ENCODE data around the gene CDK18. TPM values are rescaled to one million over a fixed set of nuclear protein-coding genes. Genes with fewer than 3 reads are reported as not detected.

CDK18 gene
- total RNA-seq, 2 experiments from 2014 or later: 8.4 to 10.4 TPM

GRCh38 chr1:205532996-205533735, 28.7 kb downstream of the CDK18 start:
- H3K9me3 Mint-ChIP-seq: no peaks in the 10 kb centered on the region
- TF ChIP-seq CTCF (IDR thresholded peaks at IDR 0.05): no peak
- no peak overlapping the region for H3K27ac Mint-ChIP-seq
- CTCF ChIA-PET: interaction anchor here (0.7 to 1.1 kb wide), 4 partner anchors 58 to 179 kb away, joined by 3 to 4 read pairs (median 3); no protein-coding TSS in a partner anchor
- no peaks in the 10 kb centered on the region for H3K27me3 Mint-ChIP-seq
- H3K4me1 Mint-ChIP-seq (ENCODE audit: low read depth): peaks cover 11% of the 10 kb centered on the region
- intact Hi-C loops (cut with micrococcal nuclease): no loop called here
- no peak overlapping the region for H3K4me3 Mint-ChIP-seq
- no peak for ATAC-seq
- no peaks in the 10 kb centered on the region for H3K36me3 Mint-ChIP-seq (ENCODE audit: low read depth)
- POLR2A ChIA-PET: no interaction called here
- DNase-seq: no peak

- H3K4me1 Mint-ChIP-seq (ENCODE audit: low read depth): peaks cover 11% of the 10 kb centered on the region
- H3K4me3 Mint-ChIP-seq: no peak overlapping the region
- no peaks in the 10 kb centered on the region for H3K36me3 Mint-ChIP-seq (ENCODE audit: low read depth)
- ATAC-seq (no peak), DNase-seq (no peak)
- no peak for TF ChIP-seq CTCF (IDR thresholded peaks at IDR 0.05)
- CTCF ChIA-PET: interaction anchor here (0.7 to 2.2 kb wide), 9 partner anchors 9 to 180 kb away, joined by 3 to 19 read pairs (median 4); no protein-coding TSS in a partner anchor
- H3K27me3 Mint-ChIP-seq: peaks cover 4% of the 10 kb centered on the region
- no peak overlapping the region for H3K27ac Mint-ChIP-seq
- POLR2A ChIA-PET: interaction anchor here (1.0 kb wide), 1 partner anchor 9 kb away, joined by 3 read pairs; no protein-coding TSS in a partner anchor
- intact Hi-C loops (cut with micrococcal nuclease): no loop called here
- no peaks in the 10 kb centered on the region for H3K9me3 Mint-ChIP-seq
These were observed 29.4 kb downstream of the CDK18 start for GRCh38 chr1:205533748-205534443.

- Mint-ChIP-seq H3K9me3 (no peaks in the 10 kb centered on the region), H3K4me3 (no peak overlapping the region), H3K27ac (no peak overlapping the region), H3K36me3 (ENCODE audit: low read depth) (no peaks in the 10 kb centered on the region), H3K4me1 (ENCODE audit: low read depth) (peaks cover 9% of the 10 kb centered on the region), H3K27me3 (peaks cover 7% of the 10 kb centered on the region)
- ATAC-seq (no peak), DNase-seq (no peak)
- ChIA-PET CTCF (interaction anchor here (1.1 to 2.2 kb wide), 6 partner anchors 10 to 180 kb away, joined by 3 to 19 read pairs (median 6); no protein-coding TSS in a partner anchor), POLR2A (interaction anchor here (1.0 kb wide), 1 partner anchor 9 kb away, joined by 3 read pairs; no protein-coding TSS in a partner anchor)
- TF ChIP-seq CTCF (IDR thresholded peaks at IDR 0.05): no peak
- intact Hi-C loops (cut with micrococcal nuclease): no loop called here
These were observed 30.0 kb downstream of the CDK18 start for GRCh38 chr1:205534444-205534985.

GRCh38 chr1:205535096-205535495, 30.6 kb downstream of the CDK18 start:
- ChIA-PET CTCF (interaction anchor here (1.1 to 2.2 kb wide), 8 partner anchors 8 to 177 kb away, joined by 3 to 19 read pairs (median 5); no protein-coding TSS in a partner anchor), POLR2A (interaction anchor here (1.0 kb wide), 1 partner anchor 8 kb away, joined by 3 read pairs; no protein-coding TSS in a partner anchor)
- no peak for TF ChIP-seq CTCF (IDR thresholded peaks at IDR 0.05)
- ATAC-seq (no peak), DNase-seq (no peak)
- H3K27ac Mint-ChIP-seq: no peak overlapping the region
- H3K36me3 Mint-ChIP-seq (ENCODE audit: low read depth): no peaks in the 10 kb centered on the region
- intact Hi-C loops (cut with micrococcal nuclease): no loop called here
- H3K9me3 Mint-ChIP-seq: no peaks in the 10 kb centered on the region
- H3K4me3 Mint-ChIP-seq: no peak overlapping the region
- peaks cover 6% of the 10 kb centered on the region for H3K4me1 Mint-ChIP-seq (ENCODE audit: low read depth)
- H3K27me3 Mint-ChIP-seq: peaks cover 7% of the 10 kb centered on the region
